ENCODE data around the gene RELL2. TPM values are rescaled to one million over a fixed set of nuclear protein-coding genes. Genes with fewer than 3 reads are reported as not detected.
A peak's percentile ranks its signal among the peaks of the same experiment; 100 is the strongest.

The RELL2 gene
- total RNA-seq, 1 donor from 2014 or later, result 16.8 TPM

DNA sequence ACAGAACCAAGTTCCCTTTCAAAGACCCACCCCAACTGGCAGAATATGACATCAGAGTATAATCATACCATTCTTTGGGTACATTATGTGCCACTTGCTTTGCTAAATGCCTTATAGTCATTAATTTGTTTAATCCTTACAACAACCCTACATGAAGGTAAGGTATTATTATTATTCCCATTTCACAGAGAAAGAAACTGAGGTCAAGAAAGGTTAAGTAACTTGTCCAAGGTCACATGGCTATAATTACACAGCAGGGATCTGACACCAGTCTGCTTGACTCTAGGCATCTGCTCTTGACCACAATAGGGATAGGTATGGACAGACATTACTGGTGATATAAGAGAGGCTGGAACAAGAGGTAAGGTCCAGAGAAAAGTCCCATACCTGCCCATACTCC lies 13.2 kb downstream of the RELL2 start:
- Mint-ChIP-seq H3K4me3 (peak overlapping the region; percentile 98), H3K27ac (peak overlapping the region; percentile 41), H3K36me3 (ENCODE audit: low read depth) (peaks cover 39% of the 10 kb centered on the region), H3K27me3 (no peaks in the 10 kb centered on the region), H3K9me3 (no peaks in the 10 kb centered on the region), H3K4me1 (peaks cover 29% of the 10 kb centered on the region)
- DNase-seq (no peak), ATAC-seq (ENCODE audit: low read depth) (no peak)
- POLR2A ChIA-PET, result interaction anchor here (0.6 to 2.6 kb wide), 4 partner anchors 8 to 199 kb away, joined by 5 to 50 read pairs (median 16); partner anchors contain the start of genes HDAC3 and RELL2
- intact Hi-C loops (cut with micrococcal nuclease), result loop anchor here (2.0 kb wide), 1 partner anchor 33 kb away; the partner anchor contains the start of gene ARAP3
- TF ChIP-seq, protein P1, sequence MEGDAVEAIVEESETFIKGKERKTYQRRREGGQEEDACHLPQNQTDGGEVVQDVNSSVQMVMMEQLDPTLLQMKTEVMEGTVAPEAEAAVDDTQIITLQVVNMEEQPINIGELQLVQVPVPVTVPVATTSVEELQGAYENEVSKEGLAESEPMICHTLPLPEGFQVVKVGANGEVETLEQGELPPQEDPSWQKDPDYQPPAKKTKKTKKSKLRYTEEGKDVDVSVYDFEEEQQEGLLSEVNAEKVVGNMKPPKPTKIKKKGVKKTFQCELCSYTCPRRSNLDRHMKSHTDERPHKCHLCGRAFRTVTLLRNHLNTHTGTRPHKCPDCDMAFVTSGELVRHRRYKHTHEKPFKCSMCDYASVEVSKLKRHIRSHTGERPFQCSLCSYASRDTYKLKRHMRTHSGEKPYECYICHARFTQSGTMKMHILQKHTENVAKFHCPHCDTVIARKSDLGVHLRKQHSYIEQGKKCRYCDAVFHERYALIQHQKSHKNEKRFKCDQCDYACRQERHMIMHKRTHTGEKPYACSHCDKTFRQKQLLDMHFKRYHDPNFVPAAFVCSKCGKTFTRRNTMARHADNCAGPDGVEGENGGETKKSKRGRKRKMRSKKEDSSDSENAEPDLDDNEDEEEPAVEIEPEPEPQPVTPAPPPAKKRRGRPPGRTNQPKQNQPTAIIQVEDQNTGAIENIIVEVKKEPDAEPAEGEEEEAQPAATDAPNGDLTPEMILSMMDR (IDR thresholded peaks at IDR 0.05), result no peak
- CTCF ChIA-PET, result no interaction called here

DNA sequence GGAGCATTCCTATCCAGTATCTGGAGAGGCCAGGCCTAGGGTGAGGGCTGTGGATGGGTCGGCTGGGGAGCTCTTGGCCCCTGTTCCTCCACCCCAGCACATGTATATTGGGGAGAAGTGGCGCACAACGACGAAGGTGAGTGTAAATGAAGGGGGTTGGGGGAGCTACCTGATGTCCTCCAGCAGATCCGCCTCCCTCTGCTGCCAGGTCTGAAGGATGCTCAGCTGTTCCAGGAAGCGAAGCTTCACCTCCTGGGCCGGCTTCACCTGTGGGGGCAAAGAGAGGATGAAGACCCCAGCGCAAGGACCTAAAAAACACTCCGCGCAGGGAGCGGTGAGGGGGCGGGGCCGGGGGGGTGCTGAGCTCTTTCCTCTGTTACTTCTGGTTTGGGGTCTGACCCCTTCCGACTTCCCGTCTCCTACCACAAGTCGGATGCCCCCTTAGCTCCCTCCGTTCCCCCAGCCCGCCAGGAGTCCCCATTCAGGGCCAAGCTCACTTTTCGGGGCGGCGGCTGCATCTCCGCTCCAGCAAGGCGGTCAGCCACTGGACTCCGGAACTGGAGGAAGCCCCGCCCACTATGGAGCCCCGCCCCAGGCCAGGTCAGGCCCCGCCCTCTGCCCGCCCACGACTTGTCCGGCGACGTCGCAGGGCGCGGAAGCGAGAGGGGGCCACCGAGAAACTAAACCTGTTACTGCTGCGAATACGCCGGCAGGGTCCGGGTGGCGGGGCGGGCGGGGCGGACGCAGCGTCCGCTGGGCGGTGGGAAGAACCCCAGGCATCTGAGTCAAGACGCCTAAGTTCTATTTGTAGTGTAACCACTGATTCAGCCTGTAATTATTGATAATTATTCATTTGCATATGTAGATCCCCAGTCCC lies 14.3 kb downstream of the RELL2 start, which contains the start of gene FCHSD1:
Gene FCHSD1 (minus strand): TSS at position 568 of the 877 bp plus-strand sequence. CDS start 50 bp downstream, at position 518.
- DNase-seq, result peak; percentile 83
- POLR2A ChIA-PET, result interaction anchor here (0.6 to 2.7 kb wide), 23 partner anchors 9 to 331 kb away, joined by 3 to 50 read pairs (median 5); partner anchors contain the start of genes DELE1, DIAPH1, HDAC3 and RELL2
- CTCF ChIA-PET, result interaction anchor here (0.5 to 2.8 kb wide), 9 partner anchors 9 to 428 kb away, joined by 3 to 11 read pairs (median 6); partner anchors contain the start of genes HDAC3, PCDHB14, PCDHGA10 and RELL2
- TF ChIP-seq, protein P1 (IDR thresholded peaks at IDR 0.05), result no peak
- H3K4me3 Mint-ChIP-seq, result peak within 1 kb of the TSS; percentile 98
- H3K27ac Mint-ChIP-seq, result peak within 1 kb of the TSS; percentile 96
- peaks cover 29% of the 10 kb centered on the region for H3K36me3 Mint-ChIP-seq (ENCODE audit: low read depth)
- H3K27me3 Mint-ChIP-seq, result peaks cover 3% of the 10 kb centered on the region
- intact Hi-C loops (cut with micrococcal nuclease), result loop anchor here (1.0 to 2.0 kb wide), 4 partner anchors 13 to 59 kb away; partner anchors contain the start of gene ARAP3
- peak; percentile 99 for ATAC-seq (ENCODE audit: low read depth)
- H3K9me3 Mint-ChIP-seq, result no peaks in the 10 kb centered on the region
- peaks cover 29% of the 10 kb centered on the region for H3K4me1 Mint-ChIP-seq

DNA sequence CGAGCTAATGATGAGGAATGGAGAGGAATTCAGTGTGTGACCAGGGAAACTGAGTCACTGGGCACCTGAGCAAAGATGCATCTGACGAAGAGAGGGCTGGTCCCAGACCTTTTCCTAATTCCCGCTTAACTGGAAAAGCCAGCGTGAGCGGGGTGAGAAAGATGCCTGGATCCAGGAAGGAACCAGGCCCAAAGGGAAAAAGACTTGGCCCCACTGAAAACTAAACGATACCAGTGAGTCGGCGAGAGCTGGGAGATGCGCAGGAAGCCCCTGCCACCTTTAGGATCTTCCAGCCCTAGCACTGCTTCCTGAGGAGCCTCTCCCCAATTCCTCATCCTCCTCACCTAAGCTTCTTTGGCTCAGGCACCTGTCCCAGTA lies 14.9 kb downstream of the RELL2 start:
- H3K4me1 Mint-ChIP-seq, result peaks cover 29% of the 10 kb centered on the region

DNA sequence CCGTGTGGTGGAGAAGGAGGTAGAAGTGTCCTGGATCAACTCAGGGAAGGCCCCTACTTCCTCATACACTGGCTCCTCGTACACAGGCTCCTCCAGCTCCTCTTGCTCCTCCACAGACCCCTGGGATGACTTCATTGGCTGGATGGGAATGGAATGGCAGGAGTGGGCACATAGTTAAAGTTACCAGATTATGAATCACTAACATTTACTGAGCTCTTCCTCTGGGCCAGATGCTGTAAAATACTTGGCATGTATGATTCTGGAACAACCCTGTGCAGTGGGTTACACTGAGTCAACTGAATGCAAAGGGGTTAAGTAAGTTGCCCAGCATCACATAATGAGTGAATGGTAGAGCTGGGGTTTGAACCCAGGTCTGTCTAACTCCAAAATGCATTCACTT lies 17.5 kb downstream of the RELL2 start:
- intact Hi-C loops (cut with micrococcal nuclease), result no loop called here
- POLR2A ChIA-PET, result no interaction called here
- CTCF ChIA-PET, result no interaction called here
- no peak overlapping the region for H3K4me3 Mint-ChIP-seq
- DNase-seq (no peak), ATAC-seq (ENCODE audit: low read depth) (no peak)
- H3K4me1 Mint-ChIP-seq, result peaks cover 25% of the 10 kb centered on the region
- H3K36me3 Mint-ChIP-seq (ENCODE audit: low read depth), result peaks cover 3% of the 10 kb centered on the region
- TF ChIP-seq, protein P1 (IDR thresholded peaks at IDR 0.05), result no peak
- peaks cover 6% of the 10 kb centered on the region for H3K27me3 Mint-ChIP-seq
- H3K9me3 Mint-ChIP-seq, result no peaks in the 10 kb centered on the region
- no peak overlapping the region for H3K27ac Mint-ChIP-seq

More for the DNA sequence above, 14.9 kb downstream of the RELL2 start:
- no peak for DNase-seq
- Mint-ChIP-seq H3K9me3 (no peaks in the 10 kb centered on the region), H3K4me3 (peak overlapping the region; percentile 98), H3K36me3 (ENCODE audit: low read depth) (peaks cover 23% of the 10 kb centered on the region), H3K27ac (peak overlapping the region; percentile 96), H3K27me3 (peaks cover 3% of the 10 kb centered on the region)
- no peak for ATAC-seq (ENCODE audit: low read depth)
- TF ChIP-seq, protein P1 (IDR thresholded peaks at IDR 0.05), result no peak
- intact Hi-C loops (cut with micrococcal nuclease), result loop anchor here (1.0 to 2.0 kb wide), 4 partner anchors 13 to 59 kb away; partner anchors contain the start of gene ARAP3
- POLR2A ChIA-PET, result interaction anchor here (0.8 to 2.7 kb wide), 14 partner anchors 10 to 331 kb away, joined by 3 to 50 read pairs (median 8); partner anchors contain the start of genes DELE1, DIAPH1, HDAC3 and RELL2
- CTCF ChIA-PET, result interaction anchor here (1.3 to 2.8 kb wide), 7 partner anchors 10 to 239 kb away, joined by 3 to 11 read pairs (median 8); partner anchors contain the start of genes HDAC3, PCDHGA10 and RELL2

DNA sequence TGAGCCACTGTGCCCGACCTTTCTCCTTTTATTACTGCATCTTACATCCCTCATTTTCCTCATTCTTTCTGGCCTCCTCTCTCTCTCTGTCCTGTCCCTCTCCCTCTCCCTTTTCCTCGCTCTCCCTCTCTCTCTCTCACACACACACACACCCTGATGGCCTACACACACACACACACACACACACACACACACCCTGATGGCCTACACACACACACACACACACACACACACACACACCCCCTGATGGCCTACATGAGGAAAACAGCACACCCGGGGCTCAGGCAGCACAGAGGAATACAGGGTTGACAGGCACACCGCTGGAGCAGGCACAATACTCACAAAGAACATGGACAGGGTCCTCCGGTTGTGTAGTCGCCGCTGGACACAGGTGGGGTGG lies 18.2 kb downstream of the RELL2 start:
- peaks cover 6% of the 10 kb centered on the region for H3K27me3 Mint-ChIP-seq
- H3K9me3 Mint-ChIP-seq, result no peaks in the 10 kb centered on the region
- TF ChIP-seq, protein P1 (IDR thresholded peaks at IDR 0.05), result no peak
- H3K4me3 Mint-ChIP-seq, result no peak overlapping the region
- H3K27ac Mint-ChIP-seq, result no peak overlapping the region
- CTCF ChIA-PET, result no interaction called here
- no peak for ATAC-seq (ENCODE audit: low read depth)
- POLR2A ChIA-PET, result no interaction called here
- H3K4me1 Mint-ChIP-seq, result peaks cover 19% of the 10 kb centered on the region
- intact Hi-C loops (cut with micrococcal nuclease), result no loop called here
- H3K36me3 Mint-ChIP-seq (ENCODE audit: low read depth), result peaks cover 2% of the 10 kb centered on the region
- no peak for DNase-seq
